Vagina (tissue), 2 donors: ENCODE measurements around the gene SLF1.

Experiments used
- CTCF ChIP-seq, 3 experiments: fragments of 450-650 bp in 2 of 3; fragments of 200-600 bp in 1 of 3; sonication (generic) in 1 of 3; IDR thresholded peaks; one replicate each; pipeline ENCODE4 v1.5.1; 2017 to 2019; ENCODE audit warnings: antibody characterized with exemption in 3 of 3, mild to moderate bottlenecking in 2 of 3, moderate library complexity in 2 of 3
- POLR2AphosphoS5 ChIP-seq, 2 donors: sonication (generic); formaldehyde crosslinking; IDR thresholded peaks; one replicate each; pipeline ENCODE4 v1.9.0; 2017; ENCODE audit warnings: antibody characterized with exemption in 2 of 2, mild to moderate bottlenecking in 2 of 2, low read depth in 1 of 2; ENCODE audit not compliant: insufficient read depth in 1 of 2

GRCh38 chr5:94667937-94668336 lies 49.5 kb downstream of the SLF1 start:
- no peak for TF ChIP-seq CTCF (IDR thresholded peaks at IDR 0.05)
- no peak for TF ChIP-seq POLR2AphosphoS5 (IDR thresholded peaks at IDR 0.05; ENCODE audit: insufficient read depth in 1 of 2, low read depth in 1 of 2)
